PC-9 (cell line): ENCODE results near the gene PUS1. TPM values are rescaled to one million over a fixed set of nuclear protein-coding genes. Genes with fewer than 3 reads are reported as not detected.

Experiments
- BruUV-seq: library from RNA; stranded (reverse); fragments of 400-500 nt; replicated peaks from 2 replicates; lab custom pipeline; 2021; lab: Mats Ljungman, UMichigan
- CTCF ChIA-PET: fragments of 300-600 bp; sonication (Branson Sonifier 250); formaldehyde crosslinking; loops from one replicate; lab custom pipeline; 2022; ENCODE audit warnings: antibody characterized with exemption; lab: Charles Lee
- POLR2A ChIA-PET: fragments of 300-600 bp; sonication (Branson Sonifier 250); formaldehyde crosslinking; loops from one replicate; lab custom pipeline; 2022; ENCODE audit warnings: antibody characterized with exemption; ENCODE audit not compliant: unreplicated experiment; lab: Charles Lee
- DNase-seq, 2 experiments: peaks; one replicate each; pipeline versions ENCODE4 v3.0.0 to v3.0.0-alpha.2; 2015 to 2022; ENCODE audit warnings: mixed read lengths in 1 of 2
- H2AFZ ChIP-seq: fragments of 200-600 bp; sonication (generic); 2 replicates; pipeline ENCODE4 v1.8.1; 2017; ENCODE audit warnings: antibody characterized with exemption
- H3F3A ChIP-seq: fragments of 200-600 bp; sonication (generic); 2 replicates; pipeline ENCODE4 v1.8.1; 2017; ENCODE audit warnings: antibody characterized with exemption, mild to moderate bottlenecking, low read depth; ENCODE audit not compliant: insufficient read depth
- H3K27ac ChIP-seq: fragments of 200-600 bp; sonication (generic); 2 replicates; pipeline ENCODE4 v1.6.1; 2016; ENCODE audit warnings: mixed run types
- H3K27me3 ChIP-seq: fragments of 200-600 bp; sonication (generic); 2 replicates; pipeline ENCODE4 v1.6.1; 2016; ENCODE audit warnings: low read depth, mixed run types; ENCODE audit not compliant: insufficient read depth
- H3K36me3 ChIP-seq: fragments of 200-600 bp; sonication (generic); 2 replicates; pipeline ENCODE4 v1.6.1; 2016; ENCODE audit warnings: low read depth, mixed run types
- H3K4me1 ChIP-seq: fragments of 200-600 bp; sonication (generic); replicated peaks from 2 replicates; pipeline ENCODE4 v1.6.1; 2016; ENCODE audit warnings: mixed run types; ENCODE audit not compliant: insufficient read depth
- H3K4me2 ChIP-seq: fragments of 200-600 bp; sonication (generic); 2 replicates; pipeline ENCODE4 v1.6.1; 2017; ENCODE audit warnings: mixed run types
- H3K4me3 ChIP-seq: fragments of 200-600 bp; sonication (generic); 2 replicates; pipeline ENCODE4 v1.6.1; 2016; ENCODE audit warnings: mixed run types
- H3K79me2 ChIP-seq: fragments of 200-600 bp; sonication (generic); 2 replicates; pipeline ENCODE4 v1.6.1; 2017; ENCODE audit warnings: low read depth, mixed run types
- H3K9me2 ChIP-seq: fragments of 200-600 bp; sonication (generic); 2 replicates; pipeline ENCODE4 v1.8.1; 2017; ENCODE audit warnings: mild to moderate bottlenecking; ENCODE audit not compliant: insufficient read depth
- H3K9me3 ChIP-seq: fragments of 200-600 bp; sonication (generic); 2 replicates; pipeline ENCODE4 v1.8.1; 2016; ENCODE audit warnings: low read depth; ENCODE audit not compliant: insufficient read depth
- H4K20me1 ChIP-seq: fragments of 200-600 bp; sonication (generic); 2 replicates; pipeline ENCODE4 v1.8.1; 2017; ENCODE audit not compliant: insufficient read depth
- EZH2 ChIP-seq: fragments of 200-600 bp; sonication (generic); IDR thresholded peaks from 2 replicates; pipeline ENCODE4 v1.8.0; 2017; ENCODE audit warnings: antibody characterized with exemption, low read depth
- intact Hi-C: fragments of 100-400 bp; cut with micrococcal nuclease; formaldehyde crosslinking; loops from one replicate; pipeline ENCODE4 v1.10.0; 2022; ENCODE audit not compliant: unreplicated experiment
- total RNA-seq: library from RNA; stranded (reverse); gene quantifications from 2 replicates; pipeline ENCODE4 v1.2.3, GENCODE V29; 2021
- TF ChIP-seq, protein P1 (sequence below): fragments of 200-600 bp; sonication (generic); conservative IDR thresholded peaks from 2 replicates; pipeline ENCODE4 v1.6.1; 2017; ENCODE audit warnings: mixed run types, antibody characterized with exemption, mild to moderate bottlenecking, moderate library complexity

Gene PUS1
- total RNA-seq, 1 experiment from 2014 or later = 37.0 TPM

DNA sequence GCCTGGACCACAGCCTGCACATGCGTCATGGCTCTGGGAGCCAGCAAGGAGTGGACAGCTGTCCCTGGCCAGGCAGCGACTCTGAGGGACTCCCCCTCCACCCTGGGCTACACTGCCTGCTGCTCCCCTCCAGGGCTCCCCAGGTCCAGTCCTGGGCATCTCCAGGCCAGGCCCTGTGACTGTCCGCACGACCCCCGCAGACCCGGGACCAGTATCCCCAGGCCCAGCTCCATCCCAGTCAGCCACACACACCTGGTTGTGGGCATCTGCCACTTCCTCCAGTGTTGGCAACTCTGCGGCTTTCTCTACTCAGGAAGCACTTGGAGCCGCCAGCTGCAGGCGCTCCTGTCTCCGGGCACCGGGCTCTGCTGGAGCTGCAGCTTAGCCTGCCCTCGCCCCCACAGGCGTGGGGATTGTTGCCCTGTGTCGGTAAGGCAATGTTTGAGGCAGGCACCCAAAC lies 32.2 kb upstream of the PUS1 start:
- H3K9me3 ChIP-seq = no peaks in the 10 kb centered on the region
- intact Hi-C loops = loop anchor here (1.0 to 2.0 kb wide), 4 partner anchors 16 to 52 kb away; partner anchors contain the start of gene EP400
- BruUV-seq = no TSS peak
- peak in 1 of 2 experiments; percentile 63 for DNase-seq
- TF ChIP-seq, protein P1, sequence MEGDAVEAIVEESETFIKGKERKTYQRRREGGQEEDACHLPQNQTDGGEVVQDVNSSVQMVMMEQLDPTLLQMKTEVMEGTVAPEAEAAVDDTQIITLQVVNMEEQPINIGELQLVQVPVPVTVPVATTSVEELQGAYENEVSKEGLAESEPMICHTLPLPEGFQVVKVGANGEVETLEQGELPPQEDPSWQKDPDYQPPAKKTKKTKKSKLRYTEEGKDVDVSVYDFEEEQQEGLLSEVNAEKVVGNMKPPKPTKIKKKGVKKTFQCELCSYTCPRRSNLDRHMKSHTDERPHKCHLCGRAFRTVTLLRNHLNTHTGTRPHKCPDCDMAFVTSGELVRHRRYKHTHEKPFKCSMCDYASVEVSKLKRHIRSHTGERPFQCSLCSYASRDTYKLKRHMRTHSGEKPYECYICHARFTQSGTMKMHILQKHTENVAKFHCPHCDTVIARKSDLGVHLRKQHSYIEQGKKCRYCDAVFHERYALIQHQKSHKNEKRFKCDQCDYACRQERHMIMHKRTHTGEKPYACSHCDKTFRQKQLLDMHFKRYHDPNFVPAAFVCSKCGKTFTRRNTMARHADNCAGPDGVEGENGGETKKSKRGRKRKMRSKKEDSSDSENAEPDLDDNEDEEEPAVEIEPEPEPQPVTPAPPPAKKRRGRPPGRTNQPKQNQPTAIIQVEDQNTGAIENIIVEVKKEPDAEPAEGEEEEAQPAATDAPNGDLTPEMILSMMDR = no peak
- TF ChIP-seq EZH2 = no peak
- peak overlapping the region; percentile 86 for H3K27ac ChIP-seq
- peak overlapping the region; percentile 92 for H3K4me2 ChIP-seq
- CTCF ChIA-PET = interaction anchor here (0.7 kb wide), 1 partner anchor 27 kb away, joined by 3 read pairs; no protein-coding TSS in a partner anchor
- H3K4me3 ChIP-seq = peak overlapping the region; percentile 94; the same call in 1 of the 2 replicates
- H3F3A ChIP-seq = peaks cover 22% of the 10 kb centered on the region; the same call in 1 of the 2 replicates
- H3K27me3 ChIP-seq = no peaks in the 10 kb centered on the region
- peaks cover 16% of the 10 kb centered on the region for H4K20me1 ChIP-seq
- H3K4me1 ChIP-seq = peaks cover 15% of the 10 kb centered on the region
- no peak overlapping the region for H2AFZ ChIP-seq
- H3K79me2 ChIP-seq = peaks cover 33% of the 10 kb centered on the region
- H3K9me2 ChIP-seq = no peaks in the 10 kb centered on the region
- peaks cover 4% of the 10 kb centered on the region; the same call in 1 of the 2 replicates for H3K36me3 ChIP-seq
- POLR2A ChIA-PET = no interaction called here

DNA sequence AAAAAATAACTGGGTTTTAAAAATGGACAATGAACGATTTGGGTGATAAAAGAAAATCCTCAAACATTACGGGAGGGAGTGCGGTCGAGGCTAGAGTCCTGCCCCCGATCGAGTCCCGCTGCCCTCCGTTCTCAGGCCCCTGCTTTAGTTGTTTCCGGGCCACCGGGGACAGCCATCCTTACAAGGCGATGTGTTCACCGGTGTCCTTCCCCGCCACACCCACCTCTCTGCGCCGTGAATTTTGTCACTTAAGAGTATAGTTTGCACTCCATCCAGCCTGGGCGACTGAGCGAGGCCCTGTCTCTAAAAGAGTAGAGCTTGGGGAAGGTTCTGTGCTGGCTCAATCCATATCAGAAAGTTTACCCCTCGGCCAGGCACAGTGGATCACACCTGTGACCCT lies 31.8 kb upstream of the PUS1 start:
- no peaks in the 10 kb centered on the region for H3K27me3 ChIP-seq
- H3K4me1 ChIP-seq = peaks cover 15% of the 10 kb centered on the region
- TF ChIP-seq, protein P1 = no peak
- no peak for TF ChIP-seq EZH2
- no peaks in the 10 kb centered on the region for H3K9me2 ChIP-seq
- H3K4me3 ChIP-seq = no peak overlapping the region
- intact Hi-C loops = loop anchor here (2.0 kb wide), 2 partner anchors 16 to 52 kb away; partner anchors contain the start of gene EP400
- ChIA-PET POLR2A (no interaction called here), CTCF (no interaction called here)
- H4K20me1 ChIP-seq = peaks cover 20% of the 10 kb centered on the region
- no peak for DNase-seq
- no TSS peak for BruUV-seq
- peaks cover 22% of the 10 kb centered on the region; the same call in 1 of the 2 replicates for H3F3A ChIP-seq
- peak overlapping the region; percentile 86; the same call in 1 of the 2 replicates for H3K27ac ChIP-seq
- peak overlapping the region; percentile 92; the same call in 1 of the 2 replicates for H3K4me2 ChIP-seq
- peaks cover 33% of the 10 kb centered on the region for H3K79me2 ChIP-seq
- peaks cover 4% of the 10 kb centered on the region; the same call in 1 of the 2 replicates for H3K36me3 ChIP-seq
- H2AFZ ChIP-seq = no peak overlapping the region
- H3K9me3 ChIP-seq = no peaks in the 10 kb centered on the region

DNA sequence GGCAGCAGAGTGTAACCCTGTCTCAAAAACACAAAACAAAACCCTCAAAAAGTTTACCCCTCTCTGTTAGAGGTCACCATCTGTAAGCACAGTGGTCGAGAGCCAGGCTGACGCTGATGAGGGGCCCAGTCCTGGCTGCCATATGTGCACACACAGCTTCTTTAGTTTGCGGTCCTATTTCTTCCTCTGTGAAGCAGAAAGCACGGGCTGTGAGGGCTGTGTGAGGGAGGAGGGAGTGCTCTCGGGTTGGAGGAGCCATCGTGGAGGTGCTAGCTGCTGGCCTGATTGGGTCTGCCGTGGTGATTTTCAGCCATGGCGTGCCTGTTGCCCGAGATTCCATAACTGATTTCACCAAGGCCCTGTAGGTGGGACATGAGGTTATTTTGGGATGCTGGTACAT lies 31.2 kb upstream of the PUS1 start:
- Histone ChIP-seq H3K9me2 (no peaks in the 10 kb centered on the region), H3K4me1 (peaks cover 15% of the 10 kb centered on the region), H3F3A (peaks cover 21% of the 10 kb centered on the region; the same call in 1 of the 2 replicates), H3K36me3 (peaks cover 4% of the 10 kb centered on the region; the same call in 1 of the 2 replicates), H3K9me3 (no peaks in the 10 kb centered on the region), H3K4me2 (no peak overlapping the region), H3K79me2 (peaks cover 33% of the 10 kb centered on the region), H2AFZ (no peak overlapping the region), H3K4me3 (no peak overlapping the region), H3K27me3 (no peaks in the 10 kb centered on the region), H4K20me1 (peaks cover 26% of the 10 kb centered on the region), H3K27ac (no peak overlapping the region)
- POLR2A ChIA-PET = no interaction called here
- TF ChIP-seq EZH2 = no peak
- TF ChIP-seq, protein P1 = no peak
- intact Hi-C loops = loop anchor here (2.0 kb wide), 2 partner anchors 15 to 51 kb away; partner anchors contain the start of gene EP400
- no peak for DNase-seq
- no TSS peak for BruUV-seq
- CTCF ChIA-PET = no interaction called here
